Cardiac muscle cell (in vitro differentiated cells and primary cell): ENCODE data around the gene CPSF7. TPM values are rescaled to one million over a fixed set of nuclear protein-coding genes. Genes with fewer than 3 reads are reported as not detected.
"Not testable (repeated sequence)": the region's sequence is repeated elsewhere in the genome, so short reads cannot be mapped to it uniquely, and the experiment has no call there.

ENCODE experiments used
- DNase-seq, 2 donors: peaks; one replicate each; pipeline versions ENCODE4 v3.0.0 to v3.0.0-alpha.2; 2010 to 2017; ENCODE audit warnings: low read depth in 1 of 2, low spot score in 1 of 2
- H3K27ac ChIP-seq: fragments of 200-600 bp; sonication (generic); 2 replicates; pipeline ENCODE4 v1.5.1; 2016
- H3K27me3 ChIP-seq: fragments of 200-600 bp; sonication (generic); 2 replicates; pipeline ENCODE4 v1.6.0; 2016; ENCODE audit warnings: control low read depth
- H3K36me3 ChIP-seq: fragments of 200-600 bp; sonication (generic); 2 replicates; pipeline ENCODE4 v1.5.1; 2016; ENCODE audit warnings: control low read depth
- H3K4me1 ChIP-seq: fragments of 200-600 bp; sonication (generic); 2 replicates; pipeline ENCODE4 v1.8.1; 2017; ENCODE audit warnings: low read depth, mild to moderate bottlenecking, mixed run types
- H3K4me3 ChIP-seq: fragments of 200-600 bp; sonication (generic); 2 replicates; pipeline ENCODE4 v1.5.1; 2016; ENCODE audit warnings: mild to moderate bottlenecking
- H3K9me3 ChIP-seq: fragments of 200-600 bp; sonication (generic); 2 replicates; pipeline ENCODE4 v1.5.1; 2017; ENCODE audit warnings: low read depth, mild to moderate bottlenecking, control low read depth
- CTCF ChIP-seq: IDR thresholded peaks from 2 replicates; pipeline ENCODE4 v1.5.1; 2012; ENCODE audit warnings: low read depth, mild to moderate bottlenecking, low read length
- polyA plus RNA-seq: library from polyadenylated mRNA; unstranded; fragments of >200 nt; fragmentation: Nextera tagmentation; extraction: Ambion mirVana; gene quantifications from 2 replicates; pipeline ENCODE4 v1.2.1, GENCODE V29; 2016
- total RNA-seq: library from RNA; depleted of rRNA; stranded (reverse); fragments of >200 nt; gene quantifications from 2 replicates; pipeline ENCODE4 v1.2.3, GENCODE V29; 2016

CPSF7 gene
- total and polyA plus RNA-seq, 2 experiments from 2014 or later: 34.6 to 64.7 TPM

DNA sequence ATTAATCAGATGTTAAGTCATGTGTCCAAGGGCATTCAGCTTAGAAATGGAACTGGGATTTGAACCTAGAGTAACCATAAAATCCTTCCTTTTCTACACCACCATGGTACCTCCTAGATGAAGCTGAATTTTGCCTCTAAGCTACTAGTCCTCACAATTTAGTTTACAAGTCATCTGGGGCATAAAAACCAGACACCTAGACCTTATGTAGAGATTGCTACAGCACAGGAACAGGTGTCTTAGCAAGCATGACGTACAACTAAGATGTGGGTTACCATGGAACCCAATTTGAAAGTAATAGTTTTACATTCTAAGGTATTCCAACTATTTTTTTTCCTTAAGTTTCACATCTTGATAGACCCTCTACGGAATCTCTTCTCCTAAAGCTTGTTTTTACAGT is 28.2 kb downstream of the CPSF7 start:
- Histone ChIP-seq H3K4me1 (no peaks in the 10 kb centered on the region), H3K27me3 (no peaks in the 10 kb centered on the region), H3K9me3 (no peaks in the 10 kb centered on the region), H3K4me3 (no peak overlapping the region), H3K27ac (peak overlapping the region; percentile 47), H3K36me3 (peaks cover 46% of the 10 kb centered on the region)
- TF ChIP-seq CTCF: no peak
- DNase-seq: no peak

- TF ChIP-seq CTCF: no peak
- Histone ChIP-seq H3K27ac (peak overlapping the region; percentile 16), H3K4me1 (no peaks in the 10 kb centered on the region), H3K4me3 (no peak overlapping the region), H3K9me3 (no peaks in the 10 kb centered on the region), H3K27me3 (no peaks in the 10 kb centered on the region), H3K36me3 (peaks cover 43% of the 10 kb centered on the region)
- no peak for DNase-seq
Observed at GRCh38 chr11:61401173-61401572, 28.6 kb downstream of the CPSF7 start.

DNA sequence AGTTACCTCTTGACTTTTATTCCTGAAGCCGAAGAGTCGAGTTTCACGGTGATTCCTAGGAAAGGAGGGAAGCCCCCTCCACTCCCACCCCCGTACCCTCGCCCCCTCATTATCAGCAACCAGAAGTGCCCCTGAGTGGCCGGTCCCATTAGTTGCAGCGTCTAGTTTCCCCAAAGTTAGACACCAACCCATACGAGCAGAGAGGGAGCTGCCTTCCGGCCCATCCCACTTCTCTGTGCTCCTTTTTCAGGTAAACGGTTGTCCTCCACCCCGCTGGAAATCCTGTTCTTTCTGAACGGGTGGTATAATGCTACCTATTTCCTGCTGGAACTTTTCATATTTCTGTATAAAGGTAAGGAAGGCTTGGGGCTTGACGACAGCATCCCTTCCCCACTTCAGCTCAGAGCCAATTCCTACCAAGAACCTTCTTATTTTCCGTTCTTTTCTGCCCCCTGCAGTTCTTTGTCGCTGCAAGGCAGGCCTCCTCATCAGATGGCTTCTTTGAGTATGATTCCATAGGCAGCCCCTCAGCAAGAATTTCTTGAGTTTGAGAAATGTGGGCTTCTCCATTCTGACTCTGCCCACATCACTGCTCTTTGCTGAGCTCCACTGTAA is 36.7 kb downstream of the CPSF7 start:
- Histone ChIP-seq H3K36me3 (peaks cover 10% of the 10 kb centered on the region), H3K9me3 (no peaks in the 10 kb centered on the region), H3K4me3 (peak overlapping the region; percentile 85), H3K27ac (peak overlapping the region; percentile 75), H3K27me3 (no peaks in the 10 kb centered on the region), H3K4me1 (no peaks in the 10 kb centered on the region)
- peak; percentile 12 to 33 for DNase-seq
- peak; percentile 30 for TF ChIP-seq CTCF

DNA sequence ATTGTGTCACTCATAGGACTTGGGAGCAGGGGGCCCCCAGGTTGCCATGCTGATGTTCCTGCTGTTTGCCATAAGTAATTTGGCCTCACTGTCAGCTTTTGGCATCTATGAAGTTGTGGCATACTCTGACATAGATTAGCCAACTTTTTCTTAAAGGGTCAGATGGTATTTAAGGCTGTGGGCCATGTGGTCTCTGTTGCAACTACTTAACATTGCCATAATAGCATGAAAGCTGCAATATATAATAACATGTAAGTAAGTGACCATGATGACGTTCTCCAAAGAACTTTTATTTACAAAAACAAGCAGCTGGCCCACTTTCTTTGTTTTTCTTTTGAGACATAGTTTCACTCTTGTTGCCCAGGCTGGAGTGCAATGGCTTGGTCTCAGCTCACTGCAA is 39.6 kb downstream of the CPSF7 start:
- peaks cover 6% of the 10 kb centered on the region for H3K36me3 ChIP-seq
- no peak overlapping the region for H3K27ac ChIP-seq
- no peaks in the 10 kb centered on the region for H3K4me1 ChIP-seq
- H3K9me3 ChIP-seq: no peaks in the 10 kb centered on the region
- no peak overlapping the region for H3K4me3 ChIP-seq
- DNase-seq: no peak
- no peak for TF ChIP-seq CTCF
- H3K27me3 ChIP-seq: no peaks in the 10 kb centered on the region

- Histone ChIP-seq H3K27me3 (no peaks in the 10 kb centered on the region), H3K27ac (no peak overlapping the region), H3K36me3 (no peaks in the 10 kb centered on the region), H3K9me3 (no peaks in the 10 kb centered on the region), H3K4me1 (no peaks in the 10 kb centered on the region), H3K4me3 (no peak overlapping the region)
- peak; percentile 14 to 68 for DNase-seq
- TF ChIP-seq CTCF: peak; percentile 50
Observed at GRCh38 chr11:61384271-61385242, 45.2 kb downstream of the CPSF7 start.

- H3K4me1 ChIP-seq, H3K27me3 ChIP-seq, H3K4me3 ChIP-seq, DNase-seq, H3K9me3 ChIP-seq, H3K27ac ChIP-seq, H3K36me3 ChIP-seq: not testable (repeated sequence)
Observed at GRCh38 chr11:61383859-61384258, 45.9 kb downstream of the CPSF7 start.
